WERI-Rb-1 (cell line): ENCODE measurements around the gene CLPTM1L.
"Not testable (repeated sequence)": the region's sequence is repeated elsewhere in the genome, so short reads cannot be mapped to it uniquely, and the experiment has no call there.

ENCODE experiments used
- DNase-seq: peaks from one replicate; pipeline ENCODE4 v3.0.0-alpha.2; 2020
- H3K27ac ChIP-seq: fragments of 250-450 bp; sonication (Bioruptor Pico); 2 replicates; pipeline ENCODE4 v1.5.1; 2020; ENCODE audit warnings: mild to moderate bottlenecking, moderate library complexity
- H3K27me3 ChIP-seq: fragments of 250-450 bp; sonication (Bioruptor Pico); 2 replicates; pipeline ENCODE4 v1.5.1; 2021; ENCODE audit warnings: mild to moderate bottlenecking, low read depth, moderate library complexity; ENCODE audit not compliant: insufficient read depth, severe bottlenecking
- H3K36me3 ChIP-seq: fragments of 250-450 bp; sonication (Bioruptor Pico); 2 replicates; pipeline ENCODE4 v1.5.1; 2020; ENCODE audit warnings: mild to moderate bottlenecking, moderate library complexity
- H3K4me3 ChIP-seq: 2 replicates; pipeline ENCODE4 v1.5.1; 2011; ENCODE audit warnings: low read depth, mild to moderate bottlenecking, control low read depth, low read length
- H3K9me3 ChIP-seq: fragments of 250-450 bp; sonication (Bioruptor Pico); 2 replicates; pipeline ENCODE4 v1.5.1; 2021; ENCODE audit warnings: mild to moderate bottlenecking, moderate library complexity; ENCODE audit not compliant: severe bottlenecking
- TF ChIP-seq, protein P1 (sequence below): IDR thresholded peaks from 2 replicates; pipeline ENCODE4 v1.5.1; 2011; ENCODE audit warnings: low read depth, mild to moderate bottlenecking, control low read depth, inconsistent platforms, low read length

The CLPTM1L gene

GRCh38 chr5:1374030-1374678 lies 29.3 kb upstream of the CLPTM1L start:
- DNase-seq, result no peak
- H3K27me3 ChIP-seq, result no peaks in the 10 kb centered on the region
- no peak overlapping the region for H3K4me3 ChIP-seq
- no peak overlapping the region for H3K27ac ChIP-seq
- TF ChIP-seq, protein P1, sequence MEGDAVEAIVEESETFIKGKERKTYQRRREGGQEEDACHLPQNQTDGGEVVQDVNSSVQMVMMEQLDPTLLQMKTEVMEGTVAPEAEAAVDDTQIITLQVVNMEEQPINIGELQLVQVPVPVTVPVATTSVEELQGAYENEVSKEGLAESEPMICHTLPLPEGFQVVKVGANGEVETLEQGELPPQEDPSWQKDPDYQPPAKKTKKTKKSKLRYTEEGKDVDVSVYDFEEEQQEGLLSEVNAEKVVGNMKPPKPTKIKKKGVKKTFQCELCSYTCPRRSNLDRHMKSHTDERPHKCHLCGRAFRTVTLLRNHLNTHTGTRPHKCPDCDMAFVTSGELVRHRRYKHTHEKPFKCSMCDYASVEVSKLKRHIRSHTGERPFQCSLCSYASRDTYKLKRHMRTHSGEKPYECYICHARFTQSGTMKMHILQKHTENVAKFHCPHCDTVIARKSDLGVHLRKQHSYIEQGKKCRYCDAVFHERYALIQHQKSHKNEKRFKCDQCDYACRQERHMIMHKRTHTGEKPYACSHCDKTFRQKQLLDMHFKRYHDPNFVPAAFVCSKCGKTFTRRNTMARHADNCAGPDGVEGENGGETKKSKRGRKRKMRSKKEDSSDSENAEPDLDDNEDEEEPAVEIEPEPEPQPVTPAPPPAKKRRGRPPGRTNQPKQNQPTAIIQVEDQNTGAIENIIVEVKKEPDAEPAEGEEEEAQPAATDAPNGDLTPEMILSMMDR, result no peak
- H3K36me3 ChIP-seq, result no peaks in the 10 kb centered on the region; the same call in 1 of the 2 replicates
- H3K9me3 ChIP-seq, result peaks cover 12% of the 10 kb centered on the region

- not testable (repeated sequence) for H3K36me3 ChIP-seq, H3K4me3 ChIP-seq, DNase-seq, H3K27me3 ChIP-seq, H3K27ac ChIP-seq, H3K9me3 ChIP-seq
Measured at GRCh38 chr5:1371972-1372342, 27.1 kb upstream of the CLPTM1L start.

DNA sequence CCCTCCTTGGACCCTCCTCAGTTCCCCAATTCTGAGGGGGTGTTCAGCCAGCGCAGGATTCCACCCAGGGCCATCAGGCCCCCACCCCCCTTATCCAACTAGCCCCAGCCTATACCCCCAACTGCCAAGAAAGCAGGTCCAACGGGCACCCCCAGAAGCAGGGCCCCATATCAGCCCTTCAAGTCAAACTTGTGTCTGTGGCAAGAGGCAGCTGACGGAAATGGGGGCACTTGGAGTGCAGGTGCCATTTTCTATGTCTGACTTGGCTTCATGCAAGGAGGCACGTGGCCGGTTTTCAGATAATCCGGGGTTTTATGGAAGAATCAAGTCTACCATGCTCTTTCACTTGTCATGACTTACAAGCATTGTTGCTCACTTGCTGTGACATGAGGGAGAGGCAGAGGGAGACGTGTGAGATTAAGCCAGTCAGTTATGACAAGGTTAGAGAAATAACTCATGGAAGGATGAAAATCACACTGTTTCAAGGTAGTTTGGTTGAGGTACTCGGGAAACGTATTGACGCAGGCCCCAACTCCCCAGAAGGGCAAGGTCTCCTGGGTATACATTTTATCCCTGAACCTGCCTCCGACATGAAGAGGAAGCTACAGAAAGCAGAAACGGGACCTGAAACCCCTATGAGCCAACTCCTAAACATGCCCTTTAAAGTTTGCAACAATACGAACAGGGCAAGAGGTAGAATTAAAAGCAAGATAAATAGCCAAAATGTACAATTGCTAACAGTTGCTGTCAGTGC lies 26.5 kb upstream of the CLPTM1L start:
- Histone ChIP-seq H3K36me3 (no peaks in the 10 kb centered on the region; the same call in 1 of the 2 replicates), H3K27me3 (no peaks in the 10 kb centered on the region), H3K9me3 (no peaks in the 10 kb centered on the region), H3K27ac (no peak overlapping the region), H3K4me3 (no peak overlapping the region)
- TF ChIP-seq, protein P1, result no peak
- DNase-seq, result no peak

DNA sequence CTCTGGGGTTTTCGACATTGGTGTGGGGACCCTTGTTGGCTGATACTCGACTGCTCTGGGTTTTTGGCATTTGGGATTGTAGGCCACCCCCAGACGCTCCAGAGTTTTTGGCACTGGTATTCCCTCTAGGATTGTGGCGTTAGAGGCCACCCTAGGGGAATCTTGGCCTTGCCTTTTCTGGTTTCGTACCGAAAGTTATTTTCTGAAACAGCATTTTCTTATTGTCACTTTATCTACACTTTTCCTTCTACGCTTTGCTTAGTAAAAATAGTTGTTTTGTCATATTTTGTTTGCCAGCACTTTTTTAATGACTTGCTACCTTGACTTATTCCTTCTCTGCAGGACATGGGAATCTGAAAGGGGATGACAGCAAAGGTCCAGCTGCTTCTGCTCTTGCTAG lies 25.1 kb upstream of the CLPTM1L start:
- no peaks in the 10 kb centered on the region for H3K27me3 ChIP-seq

DNA sequence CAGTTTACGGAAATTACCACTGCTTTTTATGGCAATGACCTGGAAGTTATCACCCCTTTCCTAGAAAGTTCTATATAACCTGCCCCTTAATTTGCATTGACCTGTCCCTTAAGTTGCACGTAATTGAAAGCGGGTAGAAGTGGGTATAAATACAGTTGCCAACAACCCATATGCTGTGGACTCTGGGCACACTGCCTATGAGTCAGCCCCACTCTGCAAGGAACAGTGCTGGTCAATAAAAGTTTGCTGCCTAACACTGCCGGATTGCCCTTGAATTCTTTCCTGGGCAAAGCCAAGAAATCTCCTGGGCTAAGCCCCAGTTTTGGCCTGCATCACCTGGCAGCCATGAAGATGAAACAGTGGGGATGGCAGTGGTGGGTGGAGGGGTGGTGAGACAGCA lies 23.9 kb upstream of the CLPTM1L start:
- no peaks in the 10 kb centered on the region for H3K27me3 ChIP-seq
- DNase-seq, result no peak
- H3K4me3 ChIP-seq, result no peak overlapping the region
- no peaks in the 10 kb centered on the region for H3K9me3 ChIP-seq
- TF ChIP-seq, protein P1, result no peak
- H3K27ac ChIP-seq, result no peak overlapping the region
- H3K36me3 ChIP-seq, result no peaks in the 10 kb centered on the region; the same call in 1 of the 2 replicates

More for the DNA sequence above, 25.1 kb upstream of the CLPTM1L start:
- H3K9me3 ChIP-seq, result no peaks in the 10 kb centered on the region
- no peaks in the 10 kb centered on the region; the same call in 1 of the 2 replicates for H3K36me3 ChIP-seq
- H3K4me3 ChIP-seq, result no peak overlapping the region
- DNase-seq, result no peak
- no peak overlapping the region for H3K27ac ChIP-seq
- TF ChIP-seq, protein P1, result no peak

DNA sequence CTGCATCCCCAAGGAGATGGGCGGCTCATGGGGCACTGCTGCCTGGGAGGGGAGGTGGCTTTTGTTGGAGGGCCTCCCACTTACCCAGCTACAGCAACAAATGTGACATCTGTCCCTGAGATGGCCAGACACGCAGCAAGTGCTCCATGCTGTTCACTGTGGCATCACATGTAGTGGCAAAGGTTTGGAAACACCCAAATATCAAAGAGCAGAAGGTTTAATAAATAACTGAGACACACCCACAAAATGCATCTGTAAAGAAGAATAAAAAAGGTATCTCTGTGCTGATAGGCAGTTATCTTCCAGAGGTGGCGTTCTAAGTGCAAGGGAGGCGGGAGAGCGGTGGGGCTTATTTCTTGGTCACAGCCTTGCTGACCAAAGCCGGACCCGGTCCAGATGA lies 23.3 kb upstream of the CLPTM1L start:
- DNase-seq, result no peak
- Histone ChIP-seq H3K36me3 (no peaks in the 10 kb centered on the region; the same call in 1 of the 2 replicates), H3K27ac (no peak overlapping the region), H3K9me3 (no peaks in the 10 kb centered on the region), H3K27me3 (no peaks in the 10 kb centered on the region), H3K4me3 (no peak overlapping the region)
- TF ChIP-seq, protein P1, result no peak
